GM18498 (cell line): ENCODE measurements around the gene SUCO.
"Not testable (repeated sequence)": the region's sequence is repeated elsewhere in the genome, so short reads cannot be mapped to it uniquely, and the experiment has no call there.

Experiments
- ATAC-seq: cut with Tn5 transposase; IDR thresholded peaks from one replicate; pipeline ENCODE4 v1.9.1; 2021; ENCODE audit warnings: mild to moderate bottlenecking, moderate library complexity; ENCODE audit not compliant: unreplicated experiment

SUCO gene

DNA sequence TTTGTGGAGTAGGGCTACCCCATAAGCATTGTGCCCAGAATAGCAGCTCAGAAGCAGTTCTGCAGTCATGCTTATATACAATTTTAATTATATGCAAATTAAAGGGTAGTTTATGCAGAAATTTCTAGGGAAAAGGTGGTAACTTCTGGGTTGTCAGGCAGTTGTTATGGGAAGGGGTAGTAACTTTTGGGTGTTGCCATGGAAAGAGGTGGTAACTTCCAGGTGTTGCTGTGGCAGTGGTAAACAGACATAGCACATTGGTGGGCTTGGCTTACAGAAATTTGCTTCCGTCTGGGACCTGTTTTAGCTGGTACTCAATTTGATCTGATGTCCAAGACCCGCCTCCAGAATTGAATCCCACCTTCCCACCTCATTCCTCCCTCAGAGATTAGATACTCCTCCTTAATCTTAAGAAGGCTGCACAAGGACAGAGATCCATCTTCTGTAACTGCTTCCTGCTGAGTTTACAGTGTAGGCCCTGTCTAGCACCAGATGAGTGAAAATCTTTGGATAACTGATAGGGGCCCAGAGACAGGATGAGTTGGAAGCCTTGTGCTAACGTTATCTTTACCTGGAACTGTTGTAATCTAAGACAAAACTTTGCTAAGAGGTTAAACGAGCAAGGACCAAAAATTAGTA is 26.7 kb downstream of the SUCO start:
- ATAC-seq: no peak

DNA sequence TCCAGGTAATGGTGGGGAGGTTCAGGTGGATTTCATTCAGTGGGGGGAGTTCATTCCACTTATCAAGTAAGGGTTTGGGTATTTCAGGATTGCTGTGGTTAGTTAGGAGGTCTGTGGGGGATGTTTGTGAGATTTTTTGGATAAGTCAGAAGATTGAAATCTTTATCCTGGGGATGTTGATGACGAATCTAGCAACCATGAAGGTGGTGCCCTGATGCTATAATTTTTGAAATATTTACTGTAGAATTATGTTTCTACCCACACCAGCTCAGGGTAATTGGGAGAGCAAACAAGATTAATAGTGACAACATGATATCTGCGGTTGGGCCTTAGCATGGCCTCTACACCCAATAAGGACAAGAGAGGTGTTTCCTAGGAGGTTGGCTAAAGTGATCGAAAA is 28.3 kb downstream of the SUCO start:
- ATAC-seq: no peak

DNA sequence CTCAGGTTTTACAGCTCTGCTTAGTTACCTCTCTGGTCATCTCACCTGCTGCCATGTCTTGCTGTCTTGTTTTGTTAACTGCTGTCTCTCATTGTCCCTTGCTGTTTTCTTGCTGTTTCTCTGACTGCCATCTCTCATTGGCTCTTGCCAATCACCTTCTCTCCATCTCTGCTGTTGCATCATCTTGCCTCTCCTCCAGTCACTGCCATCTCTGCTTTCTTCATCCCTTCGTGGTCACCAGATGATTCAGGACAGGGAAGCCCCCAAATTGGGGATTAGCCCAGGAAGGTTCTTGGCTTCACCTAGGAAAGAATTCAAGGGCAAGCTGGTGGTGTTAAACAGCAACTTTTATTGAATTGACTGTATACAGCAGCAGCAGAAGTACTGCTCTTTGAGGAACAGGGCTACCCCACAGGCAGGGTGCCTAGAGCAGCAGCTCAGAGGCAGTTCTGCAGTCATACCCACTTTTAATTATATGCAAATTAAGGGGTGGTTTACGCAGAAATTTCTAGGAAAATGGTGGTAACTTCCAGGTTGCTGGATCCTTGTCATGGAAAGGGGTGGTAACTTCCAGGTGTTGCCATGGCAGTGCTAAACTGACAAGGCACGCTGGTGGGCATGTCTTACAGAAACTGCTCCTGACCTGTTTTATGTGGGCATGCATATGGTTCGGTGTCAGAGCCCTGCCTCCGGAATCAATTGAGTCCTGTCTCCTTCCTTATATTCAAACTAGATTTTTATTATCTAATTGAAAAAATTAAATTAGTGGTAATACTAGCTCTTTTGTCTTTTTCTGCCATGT is 33.4 kb downstream of the SUCO start:
- no peak for ATAC-seq

DNA sequence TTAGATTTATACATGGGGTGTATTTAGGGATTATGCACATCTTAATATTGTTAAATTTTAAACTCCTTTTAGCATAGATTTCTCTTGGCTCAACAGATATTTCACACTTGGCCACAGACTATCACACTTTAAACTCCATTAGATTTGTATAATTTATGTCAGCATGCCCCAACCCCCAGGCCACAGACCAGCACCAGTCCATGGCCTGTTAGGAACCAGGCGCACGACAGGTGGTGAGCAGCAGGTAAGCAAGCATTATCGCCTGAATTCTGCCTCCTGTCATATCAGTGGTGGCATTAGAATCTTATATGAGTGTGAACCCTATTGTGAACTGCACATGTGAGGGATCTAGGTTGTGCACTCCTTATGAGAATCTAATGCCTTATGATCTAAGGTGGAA is 34.8 kb downstream of the SUCO start:
- ATAC-seq: no peak

DNA sequence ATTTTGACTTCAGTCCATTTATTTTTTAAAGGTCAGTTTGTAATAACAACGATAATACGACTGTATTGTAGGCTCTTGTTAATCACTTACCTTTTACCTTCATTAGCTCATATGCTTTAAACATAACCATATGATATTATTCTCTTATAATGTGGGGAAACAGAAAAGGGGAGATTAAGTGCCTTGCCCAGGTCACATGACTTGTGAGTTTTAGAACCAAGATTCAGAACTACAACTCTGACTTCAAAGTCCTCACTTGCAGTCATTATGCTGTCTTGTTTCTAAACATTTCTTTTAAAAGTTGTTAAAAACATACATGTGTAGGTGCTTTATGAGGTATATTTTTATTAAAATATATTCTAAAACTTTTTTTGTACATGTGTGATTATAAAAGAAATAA is 41.1 kb downstream of the SUCO start:
- no peak for ATAC-seq

DNA sequence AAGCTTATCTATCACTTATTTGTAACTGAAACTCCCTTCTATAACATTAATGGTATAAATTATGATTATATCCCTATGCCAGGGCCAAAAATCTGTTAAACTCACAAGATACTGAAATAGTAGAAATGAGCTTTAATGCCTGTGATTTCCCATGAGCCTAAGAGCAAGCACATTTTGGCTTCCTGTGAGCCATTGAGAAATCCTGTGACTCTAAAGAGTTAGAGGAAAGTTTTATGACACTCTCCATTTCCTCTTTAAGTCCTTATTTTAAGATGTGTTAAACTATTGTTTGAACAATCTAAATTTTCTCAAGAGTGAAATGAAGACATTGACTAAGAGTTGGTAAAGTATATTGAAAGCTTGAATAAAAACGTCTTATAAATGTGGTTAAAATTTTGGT is 45.6 kb downstream of the SUCO start:
- no peak for ATAC-seq

DNA sequence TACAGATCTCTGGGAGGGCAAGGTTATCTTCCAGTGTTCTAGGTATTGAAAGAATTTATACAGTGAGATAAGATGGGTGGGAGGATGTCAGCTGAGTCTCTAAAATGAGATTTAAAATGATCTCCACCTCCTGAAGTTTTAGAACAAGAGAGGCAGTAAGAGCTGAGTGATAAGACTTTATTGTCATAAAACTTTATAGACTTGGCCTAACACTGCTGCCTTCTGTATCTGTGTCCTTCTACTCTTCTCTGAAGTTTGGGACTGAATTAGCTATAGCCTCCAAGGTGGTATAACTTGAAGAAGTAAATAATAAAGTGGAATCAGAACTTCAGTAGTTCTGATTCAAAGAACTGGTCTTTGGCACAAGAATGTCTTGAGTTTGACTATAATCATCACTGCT is 48.3 kb downstream of the SUCO start:
- ATAC-seq: no peak

DNA sequence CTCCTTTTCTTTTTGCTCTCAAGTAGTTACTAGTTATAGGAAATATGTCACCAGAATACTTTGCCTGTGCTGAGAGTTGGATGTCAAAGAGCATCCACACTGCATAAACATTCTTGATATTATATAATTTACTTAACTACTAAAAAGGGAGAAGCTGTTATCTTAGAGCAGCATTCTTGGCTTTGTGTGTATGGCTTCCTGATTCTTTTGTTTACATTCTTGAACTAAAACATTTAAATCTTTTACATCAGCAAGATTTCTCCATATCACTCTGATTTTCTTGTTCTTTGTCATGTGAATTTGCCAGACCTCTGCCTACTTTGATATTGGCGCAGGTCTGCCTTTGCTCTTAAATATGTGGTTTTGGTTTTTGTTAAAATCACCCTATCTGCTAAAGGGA is 48.8 kb downstream of the SUCO start:
- no peak for ATAC-seq

DNA sequence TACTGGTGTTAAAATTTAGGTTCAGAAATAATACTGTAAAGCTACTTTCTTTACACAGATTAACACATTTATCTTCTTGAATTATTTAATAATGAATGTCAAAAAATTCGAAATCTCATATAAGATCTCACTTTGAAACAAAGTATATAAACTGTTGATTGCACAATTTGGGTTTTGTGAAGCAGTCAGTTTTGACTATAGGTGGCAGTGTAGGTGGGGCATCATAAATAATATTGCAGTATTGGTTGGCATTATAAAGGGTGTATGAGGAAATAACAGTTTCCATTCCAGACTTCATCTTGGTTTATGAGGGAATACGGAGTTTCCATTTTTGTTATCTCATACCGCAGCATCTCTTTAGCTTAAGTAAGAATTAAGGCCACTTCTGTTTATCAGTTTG is 49.9 kb downstream of the SUCO start:
- no peak for ATAC-seq

DNA sequence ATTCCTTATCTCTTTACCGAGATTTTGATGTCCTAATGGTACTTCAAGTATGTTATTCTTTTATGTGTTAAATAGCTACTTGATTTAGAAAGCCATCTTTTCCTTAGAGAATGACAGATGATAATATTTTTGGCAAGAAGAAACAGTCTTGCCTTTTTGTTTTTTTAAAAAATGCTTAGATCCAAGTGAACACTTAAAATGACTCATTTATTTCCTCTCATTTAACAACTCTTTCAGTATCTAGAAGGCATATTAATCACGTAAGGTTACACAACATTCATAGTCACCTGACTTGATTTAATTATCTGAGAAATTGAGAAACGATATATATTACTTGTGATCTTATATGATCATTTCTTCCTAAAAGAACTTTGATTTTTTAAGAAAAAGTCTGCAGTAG is 52.4 kb downstream of the SUCO start:
- ATAC-seq: no peak

DNA sequence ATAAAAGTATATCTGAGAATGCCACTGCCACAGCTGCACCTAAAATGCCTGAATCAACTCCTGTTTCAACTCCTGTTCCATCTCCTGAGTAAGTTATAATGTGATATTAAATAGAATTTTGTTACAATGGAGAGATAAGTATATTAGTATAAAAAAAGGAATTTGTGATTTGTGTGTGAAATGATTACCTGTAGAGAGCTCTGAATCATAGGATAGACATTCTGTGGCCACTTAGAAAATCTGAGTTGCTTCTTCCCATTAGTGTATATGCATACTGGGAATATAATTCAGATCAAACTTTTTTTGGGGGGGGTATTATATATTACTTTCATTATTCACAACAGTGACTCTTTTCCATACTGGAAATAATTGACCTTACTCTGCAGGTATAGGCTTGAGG is 52.9 kb downstream of the SUCO start:
- ATAC-seq: no peak

DNA sequence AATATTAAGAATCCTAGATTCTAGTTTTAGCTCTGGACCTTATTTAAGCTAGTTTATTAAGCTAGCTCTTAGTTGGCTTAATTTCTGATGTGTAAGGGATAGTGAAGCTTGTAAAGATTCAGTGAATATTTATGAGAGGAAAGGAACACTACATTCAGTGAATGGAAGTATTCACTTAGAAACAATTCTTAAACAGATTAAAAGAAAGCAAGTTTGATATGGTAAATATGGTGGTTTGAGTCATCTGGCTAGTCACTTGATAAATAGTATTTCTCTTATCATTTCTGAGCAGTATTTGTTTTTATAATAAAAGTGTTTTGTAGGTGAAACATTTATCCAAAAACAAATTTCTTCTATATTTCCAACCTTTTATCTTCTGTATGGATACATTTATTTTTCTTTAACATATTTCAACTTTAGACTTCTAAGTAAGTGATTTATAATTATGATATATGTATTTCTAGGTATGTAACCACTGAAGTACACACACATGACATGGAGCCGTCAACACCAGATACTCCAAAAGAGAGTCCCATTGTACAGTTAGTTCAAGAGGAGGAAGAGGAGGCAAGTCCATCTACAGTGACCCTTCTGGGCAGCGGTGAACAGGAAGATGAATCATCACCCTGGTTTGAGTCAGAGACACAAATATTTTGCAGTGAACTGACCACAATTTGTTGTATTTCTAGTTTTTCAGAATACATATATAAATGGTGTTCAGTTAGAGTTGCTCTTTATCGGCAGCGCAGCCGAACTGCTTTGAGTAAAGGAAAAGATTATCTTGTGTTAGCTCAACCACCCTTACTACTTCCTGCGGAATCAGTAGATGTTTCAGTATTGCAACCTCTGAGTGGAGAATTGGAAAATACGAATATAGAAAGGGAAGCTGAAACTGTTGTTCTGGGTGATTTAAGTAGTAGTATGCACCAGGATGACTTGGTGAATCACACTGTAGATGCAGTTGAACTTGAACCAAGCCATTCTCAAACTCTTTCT is 55.6 kb downstream of the SUCO start:
- ATAC-seq: peak; percentile 48

DNA sequence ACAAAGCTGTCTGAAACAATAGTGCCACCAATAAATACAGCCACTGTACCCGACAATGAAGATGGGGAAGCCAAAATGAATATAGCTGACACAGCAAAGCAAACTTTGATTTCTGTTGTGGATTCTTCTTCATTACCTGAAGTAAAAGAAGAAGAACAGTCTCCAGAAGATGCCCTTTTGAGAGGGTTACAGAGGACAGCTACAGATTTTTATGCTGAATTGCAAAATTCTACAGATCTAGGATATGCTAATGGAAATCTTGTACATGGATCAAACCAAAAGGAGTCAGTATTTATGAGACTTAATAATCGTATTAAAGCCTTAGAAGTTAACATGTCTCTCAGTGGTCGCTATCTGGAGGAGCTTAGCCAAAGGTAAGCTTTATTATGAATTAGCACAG is 56.6 kb downstream of the SUCO start:
- ATAC-seq: no peak

DNA sequence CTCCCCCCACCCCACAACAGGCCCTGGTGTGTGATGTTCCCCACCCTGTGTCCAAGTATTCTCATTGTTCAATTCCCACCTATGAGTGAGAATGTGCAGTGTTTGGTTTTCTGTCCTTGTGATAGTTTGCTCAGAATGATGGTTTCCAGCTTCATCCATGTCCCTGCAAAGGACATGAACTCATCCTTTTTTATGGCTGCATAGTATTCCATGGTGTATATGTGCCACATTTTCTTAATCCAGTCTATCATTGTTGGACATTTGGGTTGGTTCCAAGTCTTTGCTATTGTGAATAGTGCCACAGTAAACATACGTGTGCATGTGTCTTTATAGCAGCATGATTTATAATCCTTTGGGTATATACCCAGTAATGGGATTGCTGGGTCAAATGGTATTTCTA is 58.5 kb downstream of the SUCO start:
- not testable (repeated sequence) for ATAC-seq

DNA sequence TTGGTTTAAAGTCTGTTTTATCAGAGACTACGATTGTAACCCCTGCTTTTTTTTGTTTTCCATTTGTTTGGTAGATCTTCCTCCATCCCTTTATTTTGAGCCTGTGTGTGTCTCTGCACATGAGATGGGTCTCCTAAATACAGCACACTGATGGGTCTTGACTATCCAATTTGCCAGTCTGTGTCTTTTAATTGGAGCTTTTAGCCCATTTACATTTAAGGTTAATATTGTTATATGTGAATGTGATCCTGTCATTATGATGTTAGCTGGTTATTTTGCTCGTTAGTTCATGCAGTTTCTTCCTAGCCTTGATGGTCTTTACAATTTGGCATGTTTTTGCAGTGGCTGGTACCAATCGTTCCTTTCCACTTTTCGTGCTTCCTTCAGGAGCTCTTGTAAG is 62.1 kb downstream of the SUCO start:
- not testable (repeated sequence) for ATAC-seq

DNA sequence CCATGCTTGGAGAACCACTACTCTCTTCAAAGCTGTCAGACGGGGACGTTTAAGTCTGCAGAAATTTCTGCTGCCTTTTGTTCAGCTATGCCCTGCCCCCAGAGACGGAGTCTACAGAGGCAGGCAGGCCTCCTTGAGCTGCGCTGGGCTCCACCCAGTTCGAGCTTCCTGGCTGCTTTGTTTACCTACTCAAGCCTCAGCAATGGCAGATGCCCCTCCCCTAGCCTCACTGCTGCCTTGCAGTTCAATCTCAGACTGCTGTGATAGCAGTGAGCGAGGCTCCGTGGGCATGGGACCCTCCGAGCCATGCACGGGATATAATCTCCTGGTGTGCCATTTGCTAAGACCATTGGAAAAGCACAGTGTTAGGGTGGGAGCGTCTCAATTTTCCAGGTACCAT is 63.8 kb downstream of the SUCO start:
- ATAC-seq: not testable (repeated sequence)

DNA sequence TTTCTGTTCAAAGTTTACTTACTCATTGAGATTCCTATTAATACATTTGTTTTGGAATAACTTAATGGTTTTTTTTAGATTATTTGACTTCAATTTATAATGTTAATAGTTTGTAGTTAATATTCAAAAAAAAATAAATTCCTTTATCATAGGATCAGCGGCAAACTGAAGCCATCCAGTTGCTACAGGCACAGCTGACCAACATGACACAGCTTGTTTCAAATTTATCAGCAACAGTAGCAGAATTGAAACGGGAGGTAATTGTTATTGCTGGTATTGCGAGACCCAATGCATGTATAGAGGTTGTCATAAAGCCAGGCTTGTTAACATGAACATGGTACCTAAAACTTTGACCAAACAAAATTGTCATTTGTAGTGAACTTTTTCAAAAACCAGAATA is 67.0 kb downstream of the SUCO start:
- ATAC-seq: no peak

DNA sequence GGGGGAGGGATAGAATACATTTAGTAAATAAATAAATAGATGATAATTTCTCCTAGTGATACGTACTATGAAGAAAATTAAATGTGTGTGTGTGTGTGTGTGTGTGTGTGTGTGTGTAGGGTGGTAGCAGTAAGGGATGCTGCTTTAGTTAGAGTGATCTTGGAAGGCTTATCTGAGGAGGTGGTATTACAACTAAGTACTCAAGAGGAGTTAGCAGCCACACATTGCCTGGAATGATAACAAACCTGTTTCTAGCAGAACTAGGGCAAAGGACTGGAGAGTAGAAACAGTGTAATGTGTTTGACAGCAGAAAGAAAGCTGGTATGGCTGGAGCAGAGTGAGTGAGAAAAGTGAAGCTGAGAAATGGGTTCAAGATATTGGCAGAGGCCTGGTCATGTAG is 67.7 kb downstream of the SUCO start:
- ATAC-seq: no peak

DNA sequence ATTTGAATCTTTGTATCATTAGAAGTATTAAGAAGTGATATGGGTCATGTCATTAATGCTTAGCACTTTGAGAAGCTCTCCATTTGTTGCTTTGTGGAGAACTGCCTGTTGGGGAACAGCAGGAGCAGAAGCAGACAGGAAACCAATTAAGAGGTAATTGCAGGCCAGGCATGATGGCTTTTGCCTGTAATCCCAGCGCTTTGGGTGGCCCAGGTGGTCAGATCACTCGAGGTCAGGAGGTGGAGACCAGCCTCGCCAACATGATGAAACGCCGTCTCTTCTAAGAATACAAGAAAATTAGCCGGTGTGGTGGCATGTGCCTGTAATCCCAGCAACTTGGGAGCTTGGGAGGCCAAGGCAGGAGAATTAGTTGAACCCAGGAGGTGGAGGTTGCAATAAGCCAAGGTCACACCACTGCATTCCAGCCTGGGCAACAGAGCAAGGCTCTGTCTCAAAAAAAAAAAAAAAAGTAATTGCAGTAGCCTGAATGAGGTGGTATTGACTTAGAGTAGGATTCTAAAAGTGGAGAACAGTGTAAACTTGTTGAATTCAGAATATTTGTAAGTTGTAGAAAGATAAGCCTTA is 68.2 kb downstream of the SUCO start:
- ATAC-seq: no peak

DNA sequence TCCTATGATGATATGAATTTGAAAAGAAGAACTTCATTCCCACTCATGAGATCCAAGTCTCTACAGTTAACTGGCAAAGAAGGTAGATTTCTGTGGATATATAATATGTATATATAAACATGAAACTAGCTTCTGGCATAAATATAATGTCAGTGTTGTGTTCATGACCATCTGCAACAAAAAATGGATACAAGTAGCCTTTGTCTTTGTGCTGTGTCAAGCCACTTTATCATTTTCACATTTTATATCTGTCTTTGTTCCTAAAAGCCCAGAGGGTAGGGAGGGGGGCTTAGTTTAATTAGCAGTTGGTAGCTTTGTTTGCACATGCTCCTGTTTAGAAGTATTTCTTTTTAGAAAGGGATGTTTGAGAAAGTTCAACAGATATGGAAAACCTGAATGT is 69.8 kb downstream of the SUCO start:
- no peak for ATAC-seq

DNA sequence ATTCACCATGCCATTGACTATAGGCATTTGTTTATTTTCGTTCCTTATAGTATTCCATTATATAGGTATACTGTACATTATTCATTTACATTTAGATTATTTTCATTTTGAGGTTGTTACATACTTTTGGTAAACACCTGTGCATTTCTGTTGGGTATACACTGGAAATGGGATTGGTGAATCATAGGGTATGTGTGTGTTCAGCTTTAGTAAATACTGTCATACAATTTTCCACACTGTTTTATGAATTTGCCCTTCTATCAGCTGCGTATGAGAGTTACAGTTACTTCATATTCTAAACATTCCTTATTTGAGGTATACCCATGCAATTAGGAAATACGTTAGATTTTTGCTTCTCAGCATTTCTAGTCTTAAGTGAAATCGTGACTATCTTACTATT is 70.9 kb downstream of the SUCO start:
- ATAC-seq: no peak
